Activated CD8-positive, alpha-beta T cell treated with anti-CD3 and anti-CD28 coated beads, Interleukin-2, amount 10 ng/mL, durations not matched to agents 7 days and 5 days (primary cell): Measurements from ENCODE around the gene HTR3D. TPM values are rescaled to one million over a fixed set of nuclear protein-coding genes. Genes with fewer than 3 reads are reported as not detected.
A peak's percentile ranks its signal among the peaks of the same experiment; 100 is the strongest.

ENCODE experiments used
- ATAC-seq: fragments of 150-1000 bp; cut with Tn5 transposase; one replicate; pipeline ENCODE4 v1.10.0; 2021; ENCODE audit warnings: moderate library complexity
- CTCF ChIA-PET: fragments of 350-600 bp; sonication (Branson Sonifier 250); formaldehyde crosslinking; loops from one replicate; lab custom pipeline; 2021; ENCODE audit warnings: antibody characterized with exemption; lab: Charles Lee
- POLR2A ChIA-PET: fragments of 350-600 bp; sonication (Branson Sonifier 250); formaldehyde crosslinking; loops from one replicate; lab custom pipeline; 2021; ENCODE audit warnings: antibody characterized with exemption; lab: Charles Lee
- DNase-seq: peaks from one replicate; pipeline ENCODE4 v3.0.0-alpha.2; 2020
- H3K27ac Mint-ChIP-seq: one replicate; pipeline ENCODE4 v1.8.0; 2021; ENCODE audit warnings: mild to moderate bottlenecking, mixed read lengths
- H3K27me3 Mint-ChIP-seq: one replicate; pipeline ENCODE4 v1.8.0; 2021; ENCODE audit warnings: low read depth, mixed read lengths
- H3K36me3 Mint-ChIP-seq: one replicate; pipeline ENCODE4 v1.8.0; 2021; ENCODE audit warnings: low read depth, mixed read lengths
- H3K4me1 Mint-ChIP-seq: one replicate; pipeline ENCODE4 v1.8.0; 2021; ENCODE audit warnings: low read depth, mixed read lengths
- H3K4me3 Mint-ChIP-seq: one replicate; pipeline ENCODE4 v1.8.0; 2021; ENCODE audit warnings: mild to moderate bottlenecking, mixed read lengths
- H3K9me3 Mint-ChIP-seq: one replicate; pipeline ENCODE4 v1.8.0; 2022; ENCODE audit warnings: mixed read lengths; ENCODE audit not compliant: insufficient read depth
- total RNA-seq, 2 experiments: library from RNA; stranded (reverse); gene quantifications; one replicate each; pipeline ENCODE4 v1.2.3, GENCODE V29; 2021

Gene HTR3D, protein sequence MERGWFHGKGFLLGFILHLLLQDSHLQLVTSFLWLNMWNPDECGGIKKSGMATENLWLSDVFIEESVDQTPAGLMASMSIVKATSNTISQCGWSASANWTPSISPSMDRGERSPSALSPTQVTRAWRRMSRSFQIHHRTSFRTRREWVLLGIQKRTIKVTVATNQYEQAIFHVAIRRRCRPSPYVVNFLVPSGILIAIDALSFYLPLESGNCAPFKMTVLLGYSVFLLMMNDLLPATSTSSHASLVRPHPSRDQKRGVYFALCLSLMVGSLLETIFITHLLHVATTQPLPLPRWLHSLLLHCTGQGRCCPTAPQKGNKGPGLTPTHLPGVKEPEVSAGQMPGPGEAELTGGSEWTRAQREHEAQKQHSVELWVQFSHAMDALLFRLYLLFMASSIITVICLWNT
- not detected for total RNA-seq

DNA sequence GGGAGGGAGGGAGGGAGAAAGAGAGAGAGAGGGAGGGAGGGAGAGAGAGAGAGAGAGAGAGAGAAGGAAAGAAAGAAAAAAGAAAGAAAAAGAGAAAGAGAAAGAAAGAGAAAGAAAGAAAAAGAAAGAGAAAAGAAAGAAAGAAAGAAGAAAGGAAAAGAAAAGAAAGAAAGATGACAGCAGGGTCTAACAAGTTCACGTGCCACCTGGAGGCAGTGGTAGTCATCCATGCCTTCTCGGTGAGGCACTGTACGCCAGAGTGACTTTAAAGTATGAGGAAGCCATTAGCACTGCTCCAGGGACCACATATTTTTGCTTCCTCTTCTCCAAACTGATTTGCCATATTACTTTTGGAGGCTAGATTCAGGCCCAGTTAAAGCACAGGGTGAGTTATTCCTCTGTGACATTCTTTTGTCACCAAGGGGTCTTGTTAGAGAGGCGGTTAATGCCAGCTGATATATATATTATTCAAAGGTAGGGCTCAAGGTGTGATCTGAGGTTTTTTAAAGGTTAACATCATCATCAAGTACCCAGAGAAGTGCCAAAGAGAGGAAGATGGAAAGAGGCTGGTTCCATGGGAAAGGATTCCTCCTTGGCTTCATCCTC is at the start of gene HTR3D:
Gene HTR3D (plus strand): TSS at position 556 of the 606 bp plus-strand sequence. CDS start 0 bp downstream, at position 556.
- H3K36me3 Mint-ChIP-seq: no peaks in the 10 kb centered on the region
- H3K27me3 Mint-ChIP-seq: peaks cover 3% of the 10 kb centered on the region
- H3K4me1 Mint-ChIP-seq: no peaks in the 10 kb centered on the region
- DNase-seq (no peak), ATAC-seq (no peak)
- POLR2A ChIA-PET: no interaction called here
- H3K9me3 Mint-ChIP-seq: no peaks in the 10 kb centered on the region
- CTCF ChIA-PET: no interaction called here
- H3K27ac Mint-ChIP-seq: no peak within 1 kb of the TSS
- no peak within 1 kb of the TSS for H3K4me3 Mint-ChIP-seq

DNA sequence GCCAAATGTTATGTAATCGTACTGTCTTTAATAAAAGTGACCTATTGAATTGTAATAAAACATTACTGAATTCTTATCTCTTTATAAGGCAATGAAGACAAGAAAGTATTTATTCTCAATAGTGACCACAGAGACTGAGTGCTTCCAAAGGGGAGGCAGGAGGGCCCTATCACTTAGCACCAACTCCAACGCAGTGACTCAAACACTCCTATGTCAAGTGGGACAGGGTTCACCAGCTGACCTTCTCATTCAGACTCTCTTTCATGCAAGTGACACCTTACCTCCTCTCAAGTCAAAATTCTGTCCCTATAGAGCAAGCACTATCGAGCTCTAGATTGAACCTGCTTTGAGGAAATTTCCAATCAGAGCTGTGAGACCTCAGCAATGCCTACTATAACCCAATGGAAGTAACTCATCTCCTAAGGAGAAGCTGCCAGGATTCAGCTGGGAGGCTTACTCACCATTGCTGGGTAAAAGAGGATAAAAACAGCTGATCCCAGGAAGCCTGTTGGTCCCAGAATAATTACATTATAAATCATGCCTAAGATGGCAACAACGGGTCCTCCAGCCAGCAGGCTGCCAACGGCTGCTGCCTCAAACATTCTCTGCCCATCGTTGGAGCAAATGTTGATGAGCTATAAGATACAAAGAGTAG is 49.4 kb upstream of the HTR3D start:
- CTCF ChIA-PET: interaction anchor here (0.6 kb wide), 1 partner anchor 131 kb away, joined by 4 read pairs; no protein-coding TSS in a partner anchor

DNA sequence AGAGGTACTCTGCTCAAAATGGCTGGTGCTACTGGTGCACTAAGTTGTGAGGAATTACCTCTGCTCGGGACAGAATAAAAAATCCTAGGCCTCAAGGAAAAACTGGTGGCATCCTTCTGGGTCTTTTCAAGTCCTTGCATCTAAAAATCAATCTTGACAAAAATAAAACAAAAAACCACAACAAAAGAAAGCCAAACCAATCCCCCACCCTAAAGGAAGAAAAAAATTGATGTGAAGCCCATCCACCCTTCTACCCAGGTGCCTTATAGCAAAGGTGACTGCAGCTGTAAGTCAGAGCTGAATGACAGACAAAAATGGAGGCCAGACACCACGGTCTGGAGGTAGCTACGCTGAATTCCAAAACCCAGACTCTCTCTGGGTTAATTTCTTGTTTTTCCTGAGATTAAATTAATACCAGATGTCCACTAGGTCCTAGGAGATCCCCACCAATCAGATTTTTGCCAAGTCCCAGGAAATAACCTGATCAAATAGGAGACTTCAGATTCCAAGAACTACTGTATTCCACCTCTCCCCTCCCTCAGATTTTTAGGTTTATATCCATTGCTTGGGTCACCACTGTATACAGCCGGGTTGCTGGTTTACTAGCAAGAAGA is 47.3 kb upstream of the HTR3D start:
- Mint-ChIP-seq H3K9me3 (no peaks in the 10 kb centered on the region), H3K27ac (no peak overlapping the region), H3K27me3 (no peaks in the 10 kb centered on the region), H3K4me1 (peaks cover 7% of the 10 kb centered on the region), H3K36me3 (peaks cover 12% of the 10 kb centered on the region), H3K4me3 (no peak overlapping the region)
- POLR2A ChIA-PET: no interaction called here
- no peak for DNase-seq
- CTCF ChIA-PET: interaction anchor here (0.8 kb wide), 1 partner anchor 19 kb away, joined by 3 read pairs; no protein-coding TSS in a partner anchor
- no peak for ATAC-seq

More for the DNA sequence above, 49.4 kb upstream of the HTR3D start:
- Mint-ChIP-seq H3K36me3 (peaks cover 4% of the 10 kb centered on the region), H3K4me1 (peaks cover 4% of the 10 kb centered on the region), H3K9me3 (no peaks in the 10 kb centered on the region), H3K27me3 (no peaks in the 10 kb centered on the region), H3K27ac (no peak overlapping the region), H3K4me3 (no peak overlapping the region)
- POLR2A ChIA-PET: no interaction called here
- no peak for DNase-seq
- no peak for ATAC-seq

DNA sequence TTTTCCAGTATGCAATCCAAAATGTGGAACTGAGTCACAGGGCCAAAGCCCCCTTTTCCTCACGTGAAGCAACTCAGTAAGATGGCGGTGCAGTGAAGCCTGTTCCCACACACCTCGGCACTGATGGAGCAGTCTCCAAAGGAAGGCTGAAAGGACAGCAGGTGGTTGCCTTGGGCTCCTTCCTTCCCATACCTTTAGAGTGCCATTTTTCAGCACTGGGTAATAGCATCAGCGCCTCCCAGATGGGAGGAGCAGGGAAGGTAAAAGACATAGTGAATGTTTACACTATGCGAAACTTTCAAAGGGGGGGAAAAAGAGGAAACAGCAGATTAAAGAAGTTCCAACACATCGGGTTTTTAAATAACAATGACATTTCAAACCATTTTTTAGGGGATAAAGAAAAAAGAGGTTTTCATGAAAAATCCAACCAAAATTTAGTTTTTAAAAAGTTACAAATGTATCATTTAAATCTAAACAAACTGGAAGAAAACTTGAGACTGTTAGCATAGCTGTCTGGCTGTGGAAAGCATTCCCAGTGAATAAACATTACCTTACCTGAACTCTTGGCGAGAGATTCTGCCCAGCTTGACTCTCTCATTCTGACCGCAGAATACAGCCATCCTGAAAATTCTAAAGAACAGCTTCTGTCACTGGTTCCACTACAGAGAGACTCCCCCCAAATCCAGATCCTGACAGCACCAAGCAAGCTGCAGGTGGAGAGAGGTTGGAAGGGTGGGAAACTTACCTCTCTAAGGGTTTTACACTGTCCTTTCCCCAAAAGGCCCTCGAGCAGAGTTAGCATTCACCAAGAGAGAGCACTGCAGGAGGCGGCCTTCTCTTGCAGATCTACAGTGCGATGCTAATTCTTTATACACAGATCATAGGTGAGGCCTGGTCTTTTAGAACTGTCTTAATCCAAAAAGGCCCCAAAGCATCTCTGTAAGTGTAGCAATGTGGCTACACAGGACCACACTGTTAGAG is 46.5 kb upstream of the HTR3D start:
- Mint-ChIP-seq H3K27ac (no peak overlapping the region), H3K9me3 (no peaks in the 10 kb centered on the region), H3K27me3 (no peaks in the 10 kb centered on the region), H3K36me3 (peaks cover 12% of the 10 kb centered on the region), H3K4me1 (peaks cover 7% of the 10 kb centered on the region), H3K4me3 (no peak overlapping the region)
- ATAC-seq (no peak), DNase-seq (no peak)
- ChIA-PET POLR2A (no interaction called here), CTCF (interaction anchor here (0.8 kb wide), 1 partner anchor 19 kb away, joined by 3 read pairs; no protein-coding TSS in a partner anchor)

DNA sequence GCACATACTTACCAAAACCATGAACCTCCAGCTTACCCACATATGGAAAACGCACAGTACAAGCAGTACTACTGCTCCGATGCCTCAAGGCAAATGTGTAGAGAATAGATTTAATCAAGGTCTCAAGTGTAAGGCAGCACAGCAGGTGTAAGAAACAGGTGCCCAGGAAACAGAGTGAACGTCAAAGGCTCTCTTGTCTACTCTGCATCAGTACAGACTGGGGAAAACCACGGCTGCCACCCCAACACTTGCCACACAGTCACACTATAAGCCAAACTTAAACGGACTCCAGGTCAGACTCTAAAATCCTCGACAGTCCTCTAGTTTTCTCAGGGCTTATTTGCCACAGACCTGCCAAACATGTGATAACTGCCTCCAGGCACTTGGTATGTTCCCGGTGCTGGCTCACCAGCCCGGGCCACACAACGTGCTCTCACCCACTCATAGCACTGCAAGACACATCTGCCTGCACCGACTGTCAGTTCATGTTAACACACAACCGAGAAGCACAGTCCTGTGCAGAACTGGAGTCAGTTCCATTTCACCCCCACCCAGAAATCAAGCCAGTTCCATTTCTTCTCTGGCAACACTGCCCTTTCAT is 44.4 kb upstream of the HTR3D start:
- Mint-ChIP-seq H3K9me3 (no peaks in the 10 kb centered on the region), H3K36me3 (peaks cover 12% of the 10 kb centered on the region), H3K27ac (peak overlapping the region; percentile 19), H3K27me3 (no peaks in the 10 kb centered on the region), H3K4me3 (no peak overlapping the region), H3K4me1 (peaks cover 7% of the 10 kb centered on the region)
- no peak for ATAC-seq
- ChIA-PET POLR2A (no interaction called here), CTCF (interaction anchor here (1.2 to 1.3 kb wide), 2 partner anchors 25 to 28 kb away, joined by 3 read pairs; no protein-coding TSS in a partner anchor)
- no peak for DNase-seq

DNA sequence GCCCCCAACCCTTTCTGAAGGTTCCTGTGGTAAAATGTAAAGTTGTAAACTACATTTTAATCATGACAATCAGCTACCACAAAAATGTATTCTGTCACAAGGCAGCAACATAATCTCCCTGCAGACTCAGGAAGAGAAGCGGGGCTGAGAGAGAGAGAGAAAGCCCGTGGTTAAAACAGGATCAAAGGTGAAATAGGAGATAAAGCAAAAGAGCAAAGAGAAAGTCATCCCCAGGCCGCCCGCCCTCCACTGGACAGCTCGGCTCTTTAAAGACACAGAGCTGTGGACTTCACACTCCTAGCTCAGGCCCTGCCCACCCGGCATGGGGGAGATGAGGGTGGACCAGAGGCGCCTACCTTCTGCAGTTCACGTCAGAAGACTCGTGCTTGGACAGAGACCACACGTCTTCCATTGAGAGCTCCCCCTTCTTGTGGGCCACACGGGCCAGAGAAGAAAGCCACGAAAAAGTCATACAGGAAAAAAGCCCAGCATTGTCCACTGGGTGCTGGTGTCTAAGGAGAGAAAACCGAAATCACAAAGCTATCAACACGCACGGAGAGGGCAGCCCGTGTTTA is 43.2 kb upstream of the HTR3D start:
- Mint-ChIP-seq H3K27me3 (no peaks in the 10 kb centered on the region), H3K4me3 (no peak overlapping the region), H3K9me3 (no peaks in the 10 kb centered on the region), H3K27ac (no peak overlapping the region), H3K4me1 (peaks cover 7% of the 10 kb centered on the region), H3K36me3 (peaks cover 12% of the 10 kb centered on the region)
- ATAC-seq: no peak
- DNase-seq: no peak
- ChIA-PET POLR2A (no interaction called here), CTCF (interaction anchor here (1.0 to 1.3 kb wide), 3 partner anchors 24 to 93 kb away, joined by 3 to 4 read pairs (median 3); no protein-coding TSS in a partner anchor)

DNA sequence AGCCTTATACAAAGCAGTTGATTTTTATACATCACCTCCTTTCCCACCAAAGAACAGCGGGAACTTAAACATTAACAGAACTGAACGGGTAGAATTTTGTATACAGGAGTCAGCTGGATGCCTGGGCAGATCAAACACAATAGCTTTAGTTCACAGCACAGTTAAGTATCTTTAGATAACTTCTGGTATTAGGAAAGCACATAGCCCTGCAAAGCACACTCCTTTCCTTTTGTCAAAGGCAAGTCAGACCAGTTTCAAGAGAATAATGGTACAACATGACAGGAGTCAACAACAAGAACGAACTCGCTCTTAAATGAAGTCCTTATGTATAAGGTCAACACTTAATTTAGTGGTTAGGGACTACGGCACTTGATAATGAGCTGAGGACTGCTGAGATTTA is 40.1 kb upstream of the HTR3D start:
- Mint-ChIP-seq H3K9me3 (no peaks in the 10 kb centered on the region), H3K27ac (no peak overlapping the region), H3K4me3 (no peak overlapping the region), H3K36me3 (peaks cover 12% of the 10 kb centered on the region), H3K4me1 (peaks cover 2% of the 10 kb centered on the region), H3K27me3 (no peaks in the 10 kb centered on the region)
- ChIA-PET CTCF (no interaction called here), POLR2A (no interaction called here)
- no peak for DNase-seq
- no peak for ATAC-seq

DNA sequence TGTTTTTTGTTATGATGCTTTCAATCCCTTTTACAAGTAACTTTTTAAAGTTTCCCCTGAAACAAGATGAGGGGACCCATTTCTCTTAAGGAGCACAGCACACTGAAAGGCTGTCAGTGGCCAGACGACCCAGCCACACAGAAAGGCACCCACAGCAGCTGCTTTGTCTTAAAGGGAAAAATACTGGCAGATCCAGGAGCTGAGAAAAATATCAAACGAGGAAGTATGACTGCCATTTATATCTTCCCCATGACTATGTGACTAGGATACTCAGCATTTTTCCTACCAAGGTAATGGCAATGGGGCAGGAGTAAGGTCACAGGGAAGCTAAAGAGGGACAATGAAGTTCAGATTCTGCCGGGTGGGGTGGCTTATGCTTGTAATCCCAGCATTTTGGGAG is 29.8 kb upstream of the HTR3D start:
- DNase-seq: no peak
- H3K36me3 Mint-ChIP-seq: no peaks in the 10 kb centered on the region
- no peak for ATAC-seq
- H3K4me3 Mint-ChIP-seq: no peak overlapping the region
- POLR2A ChIA-PET: no interaction called here
- H3K27ac Mint-ChIP-seq: no peak overlapping the region
- no peaks in the 10 kb centered on the region for H3K27me3 Mint-ChIP-seq
- H3K9me3 Mint-ChIP-seq: no peaks in the 10 kb centered on the region
- CTCF ChIA-PET: no interaction called here
- H3K4me1 Mint-ChIP-seq: peaks cover 10% of the 10 kb centered on the region

DNA sequence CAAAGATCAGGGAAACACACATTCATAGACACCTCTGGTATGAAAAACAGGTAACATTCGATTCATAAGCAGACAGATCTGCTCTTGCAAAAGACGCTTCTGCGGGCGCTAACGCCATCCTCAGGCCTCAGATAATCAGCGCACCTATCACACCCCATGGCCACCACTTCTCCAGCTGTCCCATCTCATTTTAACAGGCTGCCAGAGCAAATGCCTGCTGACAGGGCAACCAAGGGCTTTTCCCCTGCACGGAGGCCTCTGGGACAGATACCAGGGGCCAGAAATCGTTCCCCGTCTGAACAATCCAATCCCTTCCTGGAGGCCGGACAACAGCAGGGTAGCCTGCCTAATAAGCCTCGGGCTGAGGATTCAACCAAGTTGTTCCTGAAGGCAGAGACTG is 29.1 kb upstream of the HTR3D start:
- DNase-seq (no peak), ATAC-seq (no peak)
- POLR2A ChIA-PET: no interaction called here
- CTCF ChIA-PET: no interaction called here
- H3K9me3 Mint-ChIP-seq: no peaks in the 10 kb centered on the region
- peaks cover 10% of the 10 kb centered on the region for H3K4me1 Mint-ChIP-seq
- H3K27me3 Mint-ChIP-seq: no peaks in the 10 kb centered on the region
- H3K36me3 Mint-ChIP-seq: no peaks in the 10 kb centered on the region
- no peak overlapping the region for H3K4me3 Mint-ChIP-seq
- no peak overlapping the region for H3K27ac Mint-ChIP-seq

DNA sequence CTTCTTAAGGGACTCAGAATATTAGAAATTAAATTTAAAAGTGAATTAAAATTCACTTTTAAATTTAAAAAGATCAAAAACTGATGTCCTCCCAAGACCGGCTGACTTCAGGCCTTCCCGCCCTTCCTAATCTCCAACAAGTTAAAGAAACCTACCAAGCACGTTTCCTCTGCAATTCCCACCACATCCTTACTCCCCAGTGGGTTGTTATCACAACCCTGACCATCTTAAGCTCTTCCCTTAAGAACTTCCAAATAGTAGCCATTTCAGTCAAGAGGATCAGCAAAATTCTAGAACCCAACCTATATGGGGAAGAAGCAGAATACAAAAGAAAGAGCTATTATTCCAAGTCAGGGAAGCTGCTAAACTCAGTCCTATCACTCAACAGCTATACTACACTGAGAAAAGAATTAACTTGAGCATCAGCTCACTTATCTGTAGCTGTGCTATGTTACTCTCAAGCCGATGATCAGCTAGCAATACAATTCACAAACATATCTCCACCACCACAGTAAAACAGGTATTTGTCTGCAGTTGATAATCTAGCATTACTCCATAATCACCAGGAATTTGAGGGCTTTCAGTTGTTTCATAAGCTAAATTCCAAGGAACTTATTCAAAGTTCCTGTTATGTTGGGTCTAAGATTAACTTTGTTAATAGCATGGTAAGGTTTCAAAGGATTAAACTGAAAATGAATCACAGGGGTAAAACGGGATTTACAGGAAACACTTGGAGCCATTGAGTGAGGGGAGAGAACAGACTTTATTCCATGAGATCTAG is 28.2 kb upstream of the HTR3D start:
- Mint-ChIP-seq H3K4me1 (peaks cover 10% of the 10 kb centered on the region), H3K4me3 (no peak overlapping the region), H3K27me3 (no peaks in the 10 kb centered on the region), H3K27ac (no peak overlapping the region), H3K9me3 (no peaks in the 10 kb centered on the region), H3K36me3 (no peaks in the 10 kb centered on the region)
- DNase-seq (no peak), ATAC-seq (no peak)
- POLR2A ChIA-PET: no interaction called here
- CTCF ChIA-PET: interaction anchor here (0.6 to 1.4 kb wide), 4 partner anchors 12 to 108 kb away, joined by 3 to 8 read pairs (median 4); partner anchors contain the start of gene ABCC5
